IPS DF 4.7 (cell line): ENCODE results near the gene KRT4.
"Not testable (repeated sequence)": the region's sequence is repeated elsewhere in the genome, so short reads cannot be mapped to it uniquely, and the experiment has no call there.

Experiments used
- DNase-seq: peaks from one replicate; pipeline ENCODE4 v3.0.0-alpha.2; 2013; ENCODE audit warnings: low spot score; ENCODE audit errors: extremely low read depth

Gene KRT4

DNA sequence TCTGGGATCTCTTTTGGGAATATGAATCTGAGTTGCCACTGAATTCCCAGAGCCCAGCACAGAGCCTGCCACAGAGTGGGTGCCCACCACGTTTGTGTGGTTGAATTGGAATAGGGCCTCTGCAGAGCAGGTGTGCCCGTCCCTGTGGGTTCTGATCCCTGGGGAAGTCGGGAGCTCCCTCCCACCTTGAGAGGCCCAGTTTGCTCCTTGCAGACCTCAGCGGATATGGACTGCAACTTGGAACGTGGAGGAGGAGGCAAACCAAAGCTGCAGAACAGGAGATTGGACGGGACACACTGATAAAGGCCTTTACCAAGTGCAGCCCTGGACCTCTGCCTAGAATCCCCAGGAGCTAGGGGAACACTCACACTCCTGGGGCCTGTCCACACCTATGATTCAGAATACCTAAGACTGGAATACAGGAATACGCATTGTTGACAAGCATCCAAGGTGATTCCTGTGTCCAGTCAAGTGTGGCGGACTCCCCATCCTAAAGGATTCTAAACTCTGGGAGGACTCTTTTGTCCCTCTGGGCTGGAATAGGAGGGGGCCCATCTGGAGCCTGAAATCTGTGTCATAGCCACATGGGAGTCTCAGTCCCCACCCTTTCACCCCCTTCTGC, 39.2 kb downstream of the KRT4 start:
- no peak for DNase-seq

DNA sequence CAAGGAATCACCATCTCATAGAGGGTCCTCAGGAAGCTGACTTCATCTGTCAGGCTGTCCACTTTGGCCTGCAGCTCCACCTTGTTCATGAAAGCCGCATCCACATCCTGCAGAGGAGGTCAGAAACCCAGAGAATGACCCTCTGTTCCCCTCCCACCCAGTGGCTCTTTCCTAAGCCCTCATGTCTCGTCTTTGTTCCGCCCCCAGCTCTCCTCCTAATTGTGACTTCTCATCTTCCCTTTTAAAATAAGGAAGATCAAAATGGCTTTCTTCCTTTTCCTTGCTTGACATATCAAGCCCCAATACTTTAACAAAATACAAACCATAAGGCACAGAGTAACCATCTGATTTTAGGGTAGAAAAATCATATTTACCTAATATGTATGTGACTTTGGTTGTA, 41.1 kb downstream of the KRT4 start:
- DNase-seq: no peak

DNA sequence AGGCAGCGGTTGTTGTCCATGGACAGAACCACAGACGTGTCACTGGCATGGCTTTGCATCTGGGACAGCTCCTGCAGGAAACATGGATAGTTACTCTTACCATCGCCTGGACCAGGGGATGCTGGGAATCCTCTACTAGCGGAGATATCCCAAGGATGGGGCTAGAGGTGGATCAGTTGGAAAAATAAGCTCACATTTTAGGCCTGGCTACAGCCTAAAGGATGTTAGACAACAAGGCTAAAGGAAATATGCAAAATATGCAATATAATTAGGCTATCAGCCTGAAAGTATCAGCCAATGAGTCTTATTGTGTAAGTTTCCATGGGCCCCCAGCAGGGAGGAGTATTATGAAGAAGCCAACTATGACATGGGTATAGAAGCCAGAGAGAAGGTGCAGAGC, 41.7 kb downstream of the KRT4 start:
- DNase-seq: no peak

DNA sequence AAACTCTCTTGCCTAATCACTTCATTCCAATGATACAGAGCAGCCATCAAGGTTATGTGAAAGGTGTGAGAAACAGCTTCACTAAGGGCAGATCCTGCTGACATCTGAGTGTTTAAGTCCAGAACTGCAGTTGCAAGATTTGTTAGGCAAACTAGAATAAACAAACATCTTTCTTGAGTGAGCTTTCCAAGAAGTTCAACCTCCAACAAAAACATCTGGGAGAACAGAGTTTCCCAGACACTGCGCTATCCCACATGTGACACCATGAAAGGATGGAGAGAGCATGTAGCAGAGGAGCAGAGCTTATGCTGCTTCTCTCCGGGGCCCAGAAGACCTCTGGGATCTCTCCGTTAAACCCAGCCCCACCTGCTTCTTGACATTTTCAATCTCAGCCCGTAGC, 42.4 kb downstream of the KRT4 start:
- no peak for DNase-seq

DNA sequence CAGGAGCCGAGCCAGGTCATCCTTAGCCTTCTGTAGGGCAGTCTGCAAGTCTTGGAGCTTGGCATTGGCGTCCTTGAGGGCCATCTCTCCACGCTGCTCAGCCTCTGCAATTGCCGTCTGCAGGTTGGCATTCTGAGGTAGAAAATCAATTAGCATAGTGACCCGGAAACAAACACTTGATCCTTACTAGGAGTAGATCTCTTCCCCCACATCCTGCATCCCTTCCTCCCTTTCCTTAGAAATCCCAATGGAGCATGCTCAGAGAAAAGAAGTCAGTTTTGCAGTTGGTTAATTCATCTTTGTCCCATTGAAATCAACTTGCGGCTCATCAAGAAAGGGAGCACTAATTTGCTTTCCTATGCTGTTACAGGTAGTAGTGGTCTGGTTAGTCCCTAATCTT, 42.8 kb downstream of the KRT4 start:
- no peak for DNase-seq

DNA sequence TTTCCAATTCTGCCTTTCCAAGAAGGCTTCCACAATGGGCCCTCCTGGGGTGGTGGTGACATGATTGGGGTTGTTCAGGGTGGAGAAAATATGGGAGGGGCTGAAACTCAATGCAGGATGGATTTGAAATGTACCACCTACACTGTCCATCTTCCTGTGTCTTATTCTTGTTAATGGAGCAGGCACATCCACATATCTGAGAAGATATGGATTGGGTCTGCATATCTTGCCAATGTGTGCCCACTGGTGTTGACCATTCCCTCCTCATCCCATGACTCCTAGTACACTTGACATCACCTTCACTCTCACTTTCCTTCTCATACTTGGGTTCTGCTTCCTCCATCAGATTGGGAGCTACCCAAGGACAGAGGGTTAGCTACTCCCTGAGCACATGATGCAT, 44.0 kb downstream of the KRT4 start:
- DNase-seq: no peak

DNA sequence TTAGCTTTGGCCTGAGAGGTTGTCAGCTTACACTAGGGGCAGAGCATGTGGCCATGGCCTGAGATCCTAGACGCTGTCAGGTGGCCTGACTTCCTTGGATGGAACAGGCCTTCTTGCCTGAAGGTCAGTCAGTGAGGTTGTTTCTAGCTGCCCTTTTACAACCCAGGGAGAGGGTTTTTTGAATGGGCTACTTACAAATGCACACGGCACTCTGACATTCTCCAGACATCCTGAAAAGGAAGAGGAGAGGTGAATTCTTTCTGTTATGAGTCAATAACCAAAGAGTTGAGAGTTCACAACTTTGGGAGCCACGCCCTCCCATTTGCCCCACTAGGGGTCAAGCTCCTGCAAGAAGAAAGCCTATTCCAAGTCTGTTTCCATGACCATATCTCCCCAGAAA, 44.6 kb downstream of the KRT4 start:
- no peak for DNase-seq

DNA sequence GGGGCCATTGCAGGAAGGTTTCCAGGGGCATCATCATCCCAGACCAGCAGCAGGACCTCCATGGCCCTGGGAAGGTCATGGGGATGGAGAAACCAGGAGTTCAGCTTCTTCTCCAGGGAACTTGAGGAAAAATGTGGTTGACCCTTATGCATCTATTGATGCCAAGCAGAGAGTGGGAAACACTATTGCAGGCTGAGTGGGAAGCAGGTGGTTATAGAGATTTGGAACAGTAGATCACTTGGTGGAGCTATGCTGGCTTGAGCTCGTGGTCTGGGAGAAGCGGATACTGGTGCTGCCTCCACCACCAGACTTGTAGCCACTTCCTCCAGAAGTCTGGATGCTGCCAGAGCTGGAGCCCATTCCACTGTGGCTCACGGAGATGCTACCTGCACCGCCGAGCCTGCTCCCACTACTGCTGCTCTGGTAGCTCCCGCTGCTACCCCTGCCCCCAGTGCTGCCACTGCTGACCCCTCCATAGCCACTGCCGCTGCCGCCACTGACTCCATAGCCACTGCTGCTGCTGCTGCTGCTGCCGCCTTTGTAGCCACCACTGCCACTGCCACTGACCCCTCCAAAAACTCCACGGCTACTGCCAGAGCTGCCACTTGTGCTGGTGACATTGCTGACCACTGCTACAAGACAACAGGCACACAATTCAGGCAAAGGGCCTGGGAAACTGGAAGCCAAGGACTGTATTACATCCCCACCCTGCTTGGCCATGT, 45.3 kb downstream of the KRT4 start:
- no peak for DNase-seq

DNA sequence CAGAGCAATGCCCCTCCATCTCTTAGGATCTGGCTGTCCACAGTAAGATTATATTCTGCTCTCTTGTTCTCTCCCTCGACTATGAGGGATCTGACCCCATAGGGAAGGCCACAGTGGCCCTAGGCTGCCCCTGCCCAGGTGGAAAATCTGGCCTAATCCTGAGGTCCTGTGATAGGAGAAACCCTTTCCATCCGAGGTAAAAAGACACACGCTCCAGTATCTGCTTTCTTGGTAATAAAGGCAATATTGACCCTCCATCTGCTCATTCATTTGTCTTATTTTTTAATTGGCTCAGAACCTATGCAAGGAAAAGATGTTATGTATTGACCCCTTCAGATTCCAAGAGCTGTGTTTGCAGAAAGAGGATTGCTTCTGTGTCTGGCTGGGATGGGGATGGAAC, 46.5 kb downstream of the KRT4 start:
- DNase-seq: no peak

DNA sequence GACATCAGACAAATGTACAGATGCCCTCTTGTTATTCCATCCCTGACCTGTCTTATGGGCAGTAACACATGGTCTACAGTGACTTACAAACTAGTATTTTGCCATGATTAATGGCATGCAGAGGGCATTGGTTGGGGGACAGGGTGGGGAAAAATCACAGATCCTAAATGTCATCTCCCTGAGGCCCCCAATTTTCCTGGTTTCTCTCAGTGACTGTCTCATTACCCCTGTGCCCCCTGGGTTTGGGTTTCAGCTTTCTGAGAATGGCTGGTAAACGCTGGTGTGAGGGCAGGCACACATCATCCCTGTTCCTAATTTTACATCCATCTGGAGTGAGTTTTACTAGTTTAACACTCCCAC, 46.9 kb downstream of the KRT4 start:
- no peak for DNase-seq

DNA sequence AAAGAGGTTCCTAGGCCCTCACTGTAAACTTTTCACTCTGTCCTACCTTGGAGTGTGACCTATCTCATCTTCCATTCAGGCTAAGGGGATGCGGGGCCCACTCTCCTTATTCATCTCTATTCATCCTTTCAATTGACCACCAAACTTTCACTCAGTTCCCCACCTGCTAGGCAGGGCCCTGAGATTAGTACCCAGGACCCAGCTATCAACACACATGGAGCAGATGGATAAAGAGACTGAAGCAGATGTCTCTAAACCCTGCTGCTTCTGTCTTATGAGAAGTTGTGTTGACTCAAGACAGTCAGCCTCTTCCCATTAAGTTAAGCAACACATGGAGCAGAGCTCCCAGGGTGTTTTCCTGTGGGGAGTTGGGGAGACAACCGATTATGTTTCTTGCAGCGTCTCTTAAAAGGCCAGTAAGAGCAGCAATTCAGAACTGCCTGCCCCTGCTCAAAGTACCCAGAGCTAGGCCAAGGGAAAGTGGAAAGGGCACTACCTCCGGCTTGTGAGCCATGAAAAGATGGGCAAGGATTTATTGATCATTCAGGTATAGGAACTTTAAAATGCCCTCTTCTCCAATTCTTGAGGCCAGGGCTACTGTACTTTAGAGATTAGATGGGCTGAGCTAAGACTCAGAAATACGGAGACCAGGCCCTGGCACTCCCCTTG, 47.4 kb downstream of the KRT4 start:
- no peak for DNase-seq

DNA sequence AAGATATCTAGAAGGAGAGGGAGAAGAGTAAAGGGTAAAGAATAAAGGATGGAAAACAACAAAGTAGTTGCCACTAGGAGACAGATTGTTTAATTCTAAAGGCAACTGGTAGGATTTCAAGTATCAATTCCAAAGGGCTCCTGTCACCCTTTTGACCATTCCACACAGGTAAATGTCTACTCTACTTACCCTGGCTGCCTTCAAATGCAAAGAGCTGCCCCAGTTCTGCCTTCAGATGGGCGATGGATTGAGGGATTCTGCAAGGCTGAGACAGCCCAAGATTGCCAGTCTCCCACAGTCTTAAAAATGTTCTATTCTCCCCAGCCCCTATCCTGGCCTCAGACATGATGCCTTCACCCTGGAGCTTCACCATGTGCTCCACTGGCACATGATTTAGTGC, 48.2 kb downstream of the KRT4 start:
- no peak for DNase-seq

DNA sequence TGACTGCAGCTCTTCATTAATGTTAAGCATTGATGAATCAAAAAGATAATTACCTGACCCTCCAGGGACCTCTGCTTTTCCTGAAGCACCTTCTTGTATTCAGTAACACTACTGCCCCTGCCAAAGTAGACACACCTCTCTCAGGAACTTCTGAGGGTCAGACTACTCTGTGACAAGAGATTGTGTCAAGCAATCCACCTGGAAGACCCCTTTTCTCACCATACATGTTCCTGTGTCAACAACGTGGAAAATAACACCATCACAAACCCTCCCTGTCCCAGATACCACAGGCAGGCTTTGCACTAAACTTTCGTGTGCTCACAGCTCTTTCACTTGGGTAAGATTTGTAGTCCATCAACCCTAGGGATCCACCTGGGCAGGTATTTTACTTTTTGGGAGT, 49.9 kb downstream of the KRT4 start:
- no peak for DNase-seq

DNA sequence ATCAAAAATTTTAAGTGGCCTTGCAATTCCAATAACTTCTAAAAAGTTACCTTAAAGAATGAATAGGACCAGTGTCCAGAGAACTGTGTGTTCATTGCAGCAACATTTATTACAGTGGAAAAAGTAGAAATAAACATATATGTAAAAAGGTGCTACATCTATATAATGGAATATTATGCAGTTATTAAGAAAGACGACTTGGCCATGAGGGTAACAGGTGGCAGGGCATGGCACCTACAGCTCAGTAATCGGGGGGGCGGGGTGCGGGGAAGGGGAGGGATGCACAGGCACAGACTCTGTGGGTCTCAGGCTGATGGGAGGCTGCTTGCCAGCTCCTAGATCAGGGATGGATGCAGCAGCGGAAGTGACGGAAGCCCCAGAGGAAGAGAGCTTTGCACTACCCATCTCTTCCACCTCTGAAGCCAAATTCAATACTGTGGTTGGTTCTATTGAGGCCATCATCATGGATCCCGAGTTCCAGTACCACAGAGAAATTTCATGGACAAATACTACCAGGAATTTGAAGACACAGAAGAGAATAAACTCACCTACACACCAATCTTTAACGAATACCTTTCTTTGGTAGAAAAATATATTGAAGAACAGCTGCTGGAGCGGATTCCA, 50.8 kb downstream of the KRT4 start:
- DNase-seq: no peak

DNA sequence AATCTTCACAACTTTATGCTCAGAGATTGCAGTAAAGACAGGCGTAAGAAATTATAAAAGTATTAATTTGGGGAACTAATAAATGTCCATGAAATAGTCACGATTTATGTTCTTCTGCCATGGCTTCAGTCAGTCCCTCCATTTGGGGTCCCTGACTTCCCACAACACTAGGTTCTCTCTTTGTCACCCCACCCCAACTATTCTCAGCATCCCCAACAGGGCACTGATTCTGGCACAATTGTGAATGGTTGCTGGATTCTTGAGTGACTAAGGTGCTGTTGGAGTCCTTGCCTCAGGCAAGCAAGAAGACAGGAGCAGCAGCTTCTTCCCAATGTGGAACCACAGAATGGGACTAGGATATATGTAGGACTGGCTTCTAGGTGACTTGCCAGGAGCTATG, 52.1 kb downstream of the KRT4 start:
- DNase-seq: no peak

DNA sequence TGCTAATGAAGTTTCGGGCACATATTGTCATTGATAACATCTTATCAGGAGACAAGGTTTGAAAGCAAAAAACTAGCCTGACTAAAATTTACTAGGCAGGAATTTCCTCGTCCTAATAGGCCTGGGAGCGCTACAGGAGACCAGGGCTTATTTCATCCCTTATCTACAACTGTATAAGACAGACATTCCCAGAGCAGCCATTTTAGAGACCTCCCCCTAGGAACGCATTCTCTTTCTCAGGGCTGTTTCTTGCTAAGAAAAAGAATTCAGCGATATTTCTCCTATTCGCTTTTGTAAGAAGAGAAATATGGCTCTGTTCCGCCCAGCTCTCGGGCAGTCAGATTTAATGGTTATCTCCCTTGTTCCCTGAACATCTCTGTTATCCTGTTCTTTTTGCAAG, 52.7 kb downstream of the KRT4 start:
- not testable (repeated sequence) for DNase-seq

DNA sequence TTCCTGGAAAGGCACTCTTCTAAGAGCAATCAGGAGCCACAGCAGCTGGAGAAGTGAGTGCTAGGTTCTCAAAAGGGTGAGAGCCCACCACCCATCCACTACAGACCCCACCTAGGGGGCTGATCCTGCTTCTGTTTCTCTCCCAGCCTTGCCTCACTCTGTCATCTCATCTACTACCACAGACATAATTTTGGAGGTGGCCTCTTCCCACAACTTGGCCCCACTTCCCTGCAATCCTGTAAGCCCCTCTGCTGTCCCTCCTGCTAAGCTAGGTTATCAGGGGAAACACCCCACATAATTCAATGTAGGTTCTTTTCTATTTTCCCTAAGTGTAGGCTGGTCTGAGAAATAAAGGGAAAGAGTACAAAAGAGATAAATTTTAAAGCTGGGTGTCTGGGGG, 53.3 kb downstream of the KRT4 start:
- DNase-seq: no peak

DNA sequence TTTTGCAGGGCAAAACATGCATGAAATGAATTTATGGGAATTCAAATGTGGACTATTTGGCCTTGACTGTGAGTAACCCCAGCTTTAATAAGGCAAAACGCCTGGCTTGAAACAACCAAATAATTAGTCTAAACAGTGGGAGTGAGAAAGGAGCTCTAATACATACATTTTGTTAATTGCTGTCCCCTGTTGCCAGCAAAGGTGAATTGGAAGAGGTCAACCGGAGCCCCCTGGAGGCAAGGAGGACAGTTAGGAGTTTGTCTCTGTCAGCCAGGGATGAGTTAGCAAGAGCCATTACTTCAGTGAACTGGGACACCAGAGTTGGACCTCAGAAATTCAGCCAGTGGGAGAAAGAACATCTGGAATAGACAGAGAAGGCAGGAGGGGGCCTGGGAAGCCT, 54.2 kb downstream of the KRT4 start:
- DNase-seq: no peak

DNA sequence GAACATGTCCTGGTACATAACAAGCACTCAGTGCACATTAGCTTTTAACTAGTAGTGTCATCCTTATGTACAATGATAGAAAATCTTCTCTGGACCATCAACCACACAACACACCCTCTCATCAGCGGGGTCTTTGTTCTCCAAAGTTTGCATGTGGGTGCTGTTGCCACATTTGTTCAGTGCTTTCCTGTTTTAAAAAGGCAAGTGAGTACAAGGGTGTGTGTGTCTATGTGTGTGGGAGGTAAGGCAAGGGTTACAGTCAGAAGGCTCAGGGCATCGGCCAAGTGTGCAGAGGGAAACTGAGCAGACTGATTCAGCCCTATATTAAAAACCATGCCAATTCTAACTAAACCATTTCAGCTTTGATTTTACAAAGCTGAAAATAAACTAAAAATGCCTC, 54.7 kb downstream of the KRT4 start:
- DNase-seq: no peak

DNA sequence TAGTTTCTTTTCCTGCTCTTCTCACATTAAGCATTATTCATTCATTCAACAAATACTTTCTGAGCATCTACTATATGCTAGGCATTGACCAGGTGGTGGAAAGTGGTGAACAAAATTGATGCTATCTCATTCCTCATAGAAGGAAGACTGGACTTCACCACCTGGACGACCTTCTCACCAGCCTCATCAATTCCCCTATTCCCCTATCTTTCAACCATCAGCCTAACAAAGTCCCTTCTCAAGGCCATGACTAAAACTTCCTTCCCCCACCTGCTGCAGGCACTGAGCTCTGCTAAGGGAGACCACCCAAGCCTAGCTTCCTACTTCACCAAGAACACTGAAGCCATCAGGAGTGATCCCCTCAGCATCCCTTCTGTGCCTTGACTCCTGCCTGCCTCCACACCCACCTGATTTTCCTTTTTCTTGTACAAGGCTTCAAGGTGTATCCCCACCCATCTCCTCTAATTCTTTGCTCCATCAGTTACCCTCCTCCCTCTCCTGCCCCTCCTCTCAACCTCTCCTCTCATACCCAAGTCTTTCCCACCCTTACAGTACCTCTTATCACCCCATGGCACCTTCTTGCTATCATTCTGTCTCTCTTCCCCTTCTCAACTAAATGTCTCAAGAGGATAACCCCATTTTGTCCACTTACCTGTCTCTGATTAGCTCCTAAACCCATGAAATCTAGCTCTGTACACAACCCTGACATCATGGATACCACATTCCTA, 56.3 kb downstream of the KRT4 start:
- no peak for DNase-seq
